NCI-H524 treated with DMSO at 0.1 percent for 48 hours (cell line): ENCODE measurements around the gene GALNT13.
A peak's percentile ranks its signal among the peaks of the same experiment; 100 is the strongest.
"Not testable (repeated sequence)": the region's sequence is repeated elsewhere in the genome, so short reads cannot be mapped to it uniquely, and the experiment has no call there.

ENCODE experiments used
- DNase-seq: peaks from one replicate; lab custom pipeline; 2025; lab: John Stamatoyannopoulos, UW

The GALNT13 gene

GRCh38 chr2:154408786-154409185 lies 537.1 kb downstream of the GALNT13 start:
- DNase-seq = no peak

GRCh38 chr2:154422251-154422650 lies 550.5 kb downstream of the GALNT13 start:
- no peak for DNase-seq

- no peak for DNase-seq
Observed at GRCh38 chr2:154425994-154426393, 554.3 kb downstream of the GALNT13 start.

- no peak for DNase-seq
Observed at GRCh38 chr2:154427453-154427852, 555.7 kb downstream of the GALNT13 start.

GRCh38 chr2:154428022-154428421 lies 556.3 kb downstream of the GALNT13 start:
- no peak for DNase-seq

GRCh38 chr2:154433010-154433409 lies 561.3 kb downstream of the GALNT13 start:
- no peak for DNase-seq

- no peak for DNase-seq
Observed at GRCh38 chr2:154437104-154437503, 565.4 kb downstream of the GALNT13 start.

- no peak for DNase-seq
Observed at GRCh38 chr2:154439156-154439555, 567.4 kb downstream of the GALNT13 start.

- no peak for DNase-seq
Observed at GRCh38 chr2:154443919-154444318, 572.2 kb downstream of the GALNT13 start.

GRCh38 chr2:154446324-154446723 lies 574.6 kb downstream of the GALNT13 start:
- DNase-seq = no peak

GRCh38 chr2:154447727-154448418 lies 576.2 kb downstream of the GALNT13 start:
- no peak for DNase-seq

GRCh38 chr2:154449951-154450658 lies 578.4 kb downstream of the GALNT13 start:
- no peak for DNase-seq

GRCh38 chr2:154452471-154452870 lies 580.7 kb downstream of the GALNT13 start:
- DNase-seq = no peak

GRCh38 chr2:154452906-154453493 lies 581.3 kb downstream of the GALNT13 start:
- peak; percentile 18 for DNase-seq

GRCh38 chr2:154455166-154455565 lies 583.4 kb downstream of the GALNT13 start:
- DNase-seq = no peak

GRCh38 chr2:154455866-154456265 lies 584.1 kb downstream of the GALNT13 start:
- no peak for DNase-seq

GRCh38 chr2:154457286-154457685 lies 585.6 kb downstream of the GALNT13 start:
- DNase-seq = no peak

GRCh38 chr2:154459286-154459685 lies 587.6 kb downstream of the GALNT13 start:
- no peak for DNase-seq

- DNase-seq = no peak
Observed at GRCh38 chr2:154462634-154463033, 590.9 kb downstream of the GALNT13 start.

GRCh38 chr2:154466226-154466625 lies 594.5 kb downstream of the GALNT13 start:
- DNase-seq = no peak

GRCh38 chr2:154470376-154470775 lies 598.7 kb downstream of the GALNT13 start:
- DNase-seq = no peak

GRCh38 chr2:154471492-154471891 lies 599.8 kb downstream of the GALNT13 start:
- DNase-seq = not testable (repeated sequence)

GRCh38 chr2:154477319-154477718 lies 605.6 kb downstream of the GALNT13 start:
- no peak for DNase-seq
